ENCODE results near the gene PJA2. TPM values are rescaled to one million over a fixed set of nuclear protein-coding genes. Genes with fewer than 3 reads are reported as not detected.
A peak's percentile ranks its signal among the peaks of the same experiment; 100 is the strongest.
"Not testable (repeated sequence)": the region's sequence is repeated elsewhere in the genome, so short reads cannot be mapped to it uniquely, and the experiment has no call there.

Gene PJA2
- total and polyA plus RNA-seq, 5 experiments from 2014 or later: 46.0 to 91.0 (median 54.4) TPM

DNA sequence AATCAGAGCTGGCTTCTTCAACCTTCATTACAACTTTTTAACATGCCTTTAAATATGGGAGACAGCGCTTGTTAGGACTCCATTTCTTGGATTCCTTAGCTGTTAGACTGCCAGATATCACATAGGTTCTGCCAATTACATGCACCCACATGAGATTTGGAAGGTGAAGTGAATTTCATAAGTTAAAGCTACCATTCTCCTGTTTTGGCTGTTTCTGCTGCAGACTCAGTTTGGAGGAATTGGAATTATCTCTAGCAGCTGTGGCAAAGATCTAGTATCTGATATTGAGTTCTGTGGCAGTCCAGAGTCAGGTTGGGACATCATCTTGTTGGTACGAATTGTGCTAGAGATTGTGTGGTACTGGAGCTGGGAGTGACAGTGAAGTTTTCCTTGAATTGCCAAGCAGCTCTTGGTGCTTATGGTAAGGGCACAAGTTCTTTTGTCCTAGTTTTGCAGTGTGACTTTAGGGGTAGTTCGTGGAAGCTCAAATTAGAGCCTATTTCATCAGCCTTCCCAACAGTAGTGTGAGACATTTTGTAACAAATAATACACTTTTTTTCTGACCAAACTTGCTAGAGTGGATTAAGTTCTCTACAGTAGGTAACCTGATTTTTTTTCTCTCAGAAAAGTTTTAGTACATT, 9.1 kb upstream of the PJA2 start:
- Mint-ChIP-seq H3K4me1 (no peaks in the 10 kb centered on the region), H3K4me3 (no peak overlapping the region), H3K27me3 (peaks cover 0 to 5% (median 0%) of the 10 kb centered on the region in 5 donors), H3K9me3 (peaks cover 6 to 17% (median 10%) of the 10 kb centered on the region in 9 donors), H3K36me3 (peaks cover 0 to 16% (median 7%) of the 10 kb centered on the region in 3 donors), H3K27ac (no peak overlapping the region)
- no peak for ATAC-seq
- POLR2A ChIA-PET: no interaction called here
- no peak for DNase-seq

GRCh38 chr5:109416882-109417281, 7.1 kb upstream of the PJA2 start:
- DNase-seq: no peak
- H3K27me3 Mint-ChIP-seq: peaks cover 0 to 5% (median 0%) of the 10 kb centered on the region in 5 donors
- POLR2A ChIA-PET: no interaction called here
- peaks cover 0 to 16% (median 7%) of the 10 kb centered on the region in 3 donors for H3K36me3 Mint-ChIP-seq
- peaks cover 6 to 19% (median 11%) of the 10 kb centered on the region in 9 donors for H3K9me3 Mint-ChIP-seq
- no peak for ATAC-seq
- H3K4me3 Mint-ChIP-seq: no peak overlapping the region
- H3K4me1 Mint-ChIP-seq: peaks cover 0 to under 1% (median 0%) of the 10 kb centered on the region in 4 donors
- H3K27ac Mint-ChIP-seq: no peak overlapping the region

DNA sequence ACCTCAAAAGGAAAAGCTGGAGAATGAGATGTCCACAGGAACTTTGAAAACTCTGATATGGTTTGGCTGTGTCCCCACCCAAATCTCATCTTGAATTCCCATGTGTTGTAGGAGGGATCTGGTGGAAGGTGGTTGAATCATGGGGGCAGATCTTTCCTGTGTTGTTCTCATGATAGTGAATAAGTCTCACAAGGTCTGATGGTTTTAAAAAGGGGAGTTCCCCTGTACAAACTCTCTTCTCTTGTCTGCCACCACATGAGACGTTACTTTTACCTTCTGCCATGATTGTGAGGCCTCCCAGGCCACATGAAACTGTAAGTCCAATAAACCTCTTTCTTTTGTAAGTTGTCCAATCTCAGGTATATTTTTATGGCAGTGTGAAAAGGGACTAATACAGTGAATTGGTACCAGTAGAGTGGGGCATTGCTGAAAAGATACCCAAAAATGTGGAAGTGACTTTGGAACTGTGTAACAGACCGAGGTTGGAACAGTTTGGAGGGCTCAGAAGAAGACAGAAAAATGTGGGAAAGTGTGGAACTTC, 4.2 kb upstream of the PJA2 start:
- H3K27me3 Mint-ChIP-seq, ATAC-seq, POLR2A ChIA-PET, H3K4me3 Mint-ChIP-seq, DNase-seq: not testable (repeated sequence)
- peak overlapping the region in 3 of 10 donors; percentile 12 to 40 (median 39) for H3K27ac Mint-ChIP-seq
- peaks cover 10 to 15% (median 10%) of the 10 kb centered on the region in 4 donors for H3K4me1 Mint-ChIP-seq
- peaks cover 0 to 20% (median 7%) of the 10 kb centered on the region in 3 donors for H3K36me3 Mint-ChIP-seq
- peaks cover 6 to 19% (median 11%) of the 10 kb centered on the region in 9 donors for H3K9me3 Mint-ChIP-seq

GRCh38 chr5:109413458-109413857, 3.7 kb upstream of the PJA2 start:
- POLR2A ChIA-PET: no interaction called here
- DNase-seq: no peak
- H3K9me3 Mint-ChIP-seq: peaks cover 6 to 19% (median 11%) of the 10 kb centered on the region in 9 donors
- peaks cover 0 to 3% (median 0%) of the 10 kb centered on the region in 5 donors for H3K27me3 Mint-ChIP-seq
- peaks cover 0 to 22% (median 7%) of the 10 kb centered on the region in 3 donors for H3K36me3 Mint-ChIP-seq
- no peak overlapping the region for H3K4me3 Mint-ChIP-seq
- peak overlapping the region in 2 of 10 donors; percentile 14 to 38 for H3K27ac Mint-ChIP-seq
- no peak for ATAC-seq
- H3K4me1 Mint-ChIP-seq: peaks cover 10 to 15% (median 10%) of the 10 kb centered on the region in 4 donors

GRCh38 chr5:109412981-109413402, 3.2 kb upstream of the PJA2 start:
- Mint-ChIP-seq H3K4me3 (no peak overlapping the region), H3K36me3 (peaks cover 0 to 22% (median 7%) of the 10 kb centered on the region in 3 donors), H3K27me3 (peaks cover 0 to 3% (median 0%) of the 10 kb centered on the region in 5 donors), H3K9me3 (peaks cover 6 to 19% (median 11%) of the 10 kb centered on the region in 9 donors), H3K4me1 (peaks cover 10 to 15% (median 10%) of the 10 kb centered on the region in 4 donors), H3K27ac (peak overlapping the region in 2 of 10 donors; percentile 38 to 53)
- POLR2A ChIA-PET: no interaction called here
- ATAC-seq (no peak), DNase-seq (no peak)

GRCh38 chr5:109411627-109412026, 1.9 kb upstream of the PJA2 start:
- Mint-ChIP-seq H3K9me3 (peaks cover 6 to 19% (median 11%) of the 10 kb centered on the region in 9 donors), H3K27me3 (peaks cover 0 to 3% (median 0%) of the 10 kb centered on the region in 5 donors), H3K4me3 (peak overlapping the region in 3 of 10 donors; percentile 33 to 52 (median 34)), H3K4me1 (peaks cover 16 to 27% (median 22%) of the 10 kb centered on the region in 4 donors), H3K27ac (peak overlapping the region in 4 of 10 donors; percentile 38 to 100 (median 98)), H3K36me3 (peaks cover 2 to 22% (median 8%) of the 10 kb centered on the region in 3 donors)
- ATAC-seq (no peak), DNase-seq (peak in 1 of 10 donors; percentile 8)
- POLR2A ChIA-PET: interaction anchor here (0.6 to 1.1 kb wide), 2 partner anchors 47 to 278 kb away, joined by 3 to 4 read pairs; partner anchors contain the start of gene MAN2A1

GRCh38 chr5:109411149-109411514, 1.4 kb upstream of the PJA2 start:
- peaks cover 16 to 31% (median 27%) of the 10 kb centered on the region in 4 donors for H3K4me1 Mint-ChIP-seq
- ATAC-seq (no peak), DNase-seq (no peak)
- peak overlapping the region; percentile 97 to 100 (median 100) for H3K27ac Mint-ChIP-seq
- peaks cover 2 to 22% (median 8%) of the 10 kb centered on the region in 3 donors for H3K36me3 Mint-ChIP-seq
- peaks cover 0 to 3% (median 0%) of the 10 kb centered on the region in 5 donors for H3K27me3 Mint-ChIP-seq
- peak overlapping the region; percentile 95 to 100 (median 99) for H3K4me3 Mint-ChIP-seq
- H3K9me3 Mint-ChIP-seq: peaks cover 6 to 19% (median 10%) of the 10 kb centered on the region in 9 donors
- POLR2A ChIA-PET: interaction anchor here (0.8 to 2.6 kb wide), 4 partner anchors 12 to 1029 kb away, joined by 3 to 34 read pairs (median 10); partner anchors contain the start of gene FBXL17

DNA sequence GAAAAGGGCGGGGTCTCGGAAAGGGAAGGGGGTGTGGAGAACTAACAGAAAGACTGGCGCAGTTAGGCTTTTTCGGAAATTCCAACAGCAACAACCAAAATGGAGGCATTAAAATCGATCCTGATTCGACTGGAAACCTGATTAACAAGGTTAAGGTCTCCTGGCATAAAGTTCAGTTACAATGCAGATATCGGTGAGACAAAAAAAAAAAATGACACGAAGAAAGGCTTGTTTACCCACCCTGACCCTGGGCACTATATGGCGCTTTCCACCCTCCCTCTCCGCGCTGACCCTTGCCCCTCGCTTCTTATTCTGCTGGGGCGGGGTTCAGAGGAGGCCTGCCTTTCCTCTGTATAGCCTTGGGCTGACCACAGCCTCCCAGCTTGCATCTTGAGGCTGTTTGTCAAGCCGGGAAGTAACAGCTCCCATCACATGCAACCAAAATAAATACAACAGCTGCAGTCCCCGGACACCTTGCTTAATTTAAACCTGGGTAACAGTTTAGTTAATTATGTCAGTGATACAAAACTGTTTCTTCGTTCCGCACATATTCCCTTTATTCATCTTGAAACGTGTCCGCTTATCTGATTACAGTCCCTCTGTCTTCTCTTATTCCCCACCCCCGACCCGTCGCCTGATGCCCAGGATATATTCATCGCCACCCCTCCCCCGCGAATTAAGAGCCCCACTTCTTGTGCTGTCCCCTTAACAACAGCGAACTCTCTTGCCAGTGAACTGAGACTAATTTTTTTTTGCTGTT, 795 bp upstream of the PJA2 start:
- Mint-ChIP-seq H3K9me3 (peaks cover 5 to 14% (median 9%) of the 10 kb centered on the region in 9 donors), H3K4me1 (peaks cover 17 to 37% (median 32%) of the 10 kb centered on the region in 4 donors), H3K36me3 (peaks cover 3 to 16% (median 9%) of the 10 kb centered on the region in 3 donors), H3K27ac (peak overlapping the region; percentile 97 to 100 (median 100)), H3K4me3 (peak overlapping the region; percentile 95 to 100 (median 99)), H3K27me3 (peaks cover 0 to 3% (median 0%) of the 10 kb centered on the region in 5 donors)
- POLR2A ChIA-PET: interaction anchor here (0.7 to 2.6 kb wide), 24 partner anchors 10 to 1316 kb away, joined by 3 to 34 read pairs (median 4); partner anchors contain the start of genes FBXL17, MAN2A1 and TMEM232
- ATAC-seq: peak in 1 of 2 donors; percentile 1
- peak in 7 of 10 donors; percentile 15 to 71 (median 27) for DNase-seq

DNA sequence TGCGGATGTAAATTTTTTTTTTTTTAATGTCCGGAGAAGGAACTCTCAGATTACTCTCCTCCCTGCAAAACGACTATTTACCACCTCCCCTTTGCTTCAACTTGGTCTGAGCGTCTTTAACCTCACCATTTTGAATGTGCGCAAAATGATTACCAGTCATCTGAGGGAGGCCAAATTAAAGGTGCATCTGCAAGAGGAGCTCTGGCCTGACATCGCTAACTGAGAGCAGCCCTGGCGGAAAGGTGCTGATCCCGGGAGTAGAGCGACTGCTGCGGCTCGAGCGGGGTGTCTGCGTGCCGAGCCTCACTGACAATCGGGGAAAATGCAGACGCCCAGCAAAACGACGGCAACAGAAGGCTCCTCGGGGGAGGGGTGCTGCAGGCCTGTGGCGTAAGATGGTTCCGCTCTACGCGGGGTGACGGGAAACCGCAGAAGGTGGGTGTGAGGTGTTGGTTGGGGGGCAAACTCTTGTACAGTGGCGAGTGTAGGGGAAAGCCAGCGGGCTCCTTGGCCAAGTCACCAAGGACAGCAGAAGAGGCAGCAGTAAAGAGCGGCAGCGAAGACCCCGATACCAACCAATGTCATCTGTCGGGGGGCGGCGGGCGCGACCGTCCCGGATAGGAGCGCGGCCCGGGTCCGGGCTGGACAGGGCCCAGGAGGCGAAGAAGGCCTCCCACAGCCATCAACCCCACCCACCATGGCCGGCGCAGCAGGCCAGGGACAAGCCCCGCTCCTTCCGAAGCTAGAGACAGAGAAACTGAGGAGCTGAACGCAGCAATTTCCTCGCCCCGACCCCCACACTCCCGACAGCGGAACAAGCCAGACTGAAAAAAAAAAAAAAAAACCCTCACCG, 557 bp downstream of the PJA2 start:
- Mint-ChIP-seq H3K36me3 (peaks cover 7 to 13% (median 10%) of the 10 kb centered on the region in 3 donors), H3K27me3 (peaks cover 0 to 3% (median 0%) of the 10 kb centered on the region in 5 donors), H3K27ac (peak overlapping the region; percentile 97 to 100 (median 100)), H3K9me3 (peaks cover 3 to 9% (median 4%) of the 10 kb centered on the region in 9 donors), H3K4me3 (peak overlapping the region; percentile 95 to 100 (median 99)), H3K4me1 (peaks cover 20 to 48% (median 39%) of the 10 kb centered on the region in 4 donors)
- POLR2A ChIA-PET: interaction anchor here (0.6 to 2.6 kb wide), 25 partner anchors 8 to 1523 kb away, joined by 3 to 34 read pairs (median 4); partner anchors contain the start of genes FBXL17, MAN2A1, SLC25A46 and TMEM232
- peak; percentile 65 to 93 (median 84) for DNase-seq
- ATAC-seq: peak; percentile 48 to 49

DNA sequence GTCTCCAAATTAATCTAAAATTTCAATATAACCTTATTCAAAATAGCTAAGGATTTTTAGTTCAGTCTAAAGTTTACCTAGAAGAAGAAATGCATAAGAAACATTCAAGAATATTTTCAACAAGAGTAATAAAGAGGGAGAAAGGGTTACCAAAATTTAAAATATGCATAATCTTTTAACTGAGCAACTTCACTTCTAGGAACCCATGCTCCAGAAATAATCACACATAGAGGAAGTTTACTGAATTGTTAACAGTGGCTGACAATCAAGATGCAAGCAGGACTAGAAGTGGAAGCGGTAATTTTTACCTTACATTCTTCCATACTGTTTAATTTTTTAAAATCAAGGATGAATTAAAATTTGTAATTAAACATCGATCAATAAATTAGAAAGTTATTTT, 1.9 kb downstream of the PJA2 start:
- H3K9me3 Mint-ChIP-seq: peaks cover 0 to 5% (median 0%) of the 10 kb centered on the region in 9 donors
- H3K4me3 Mint-ChIP-seq: peak overlapping the region; percentile 84 to 100 (median 99)
- H3K36me3 Mint-ChIP-seq: peaks cover 6 to 17% (median 15%) of the 10 kb centered on the region in 3 donors
- no peak for DNase-seq
- POLR2A ChIA-PET: no interaction called here
- peaks cover 20 to 58% (median 48%) of the 10 kb centered on the region in 4 donors for H3K4me1 Mint-ChIP-seq
- H3K27ac Mint-ChIP-seq: peak overlapping the region; percentile 68 to 100 (median 98)
- no peak for ATAC-seq
- peaks cover 0 to 3% (median 0%) of the 10 kb centered on the region in 5 donors for H3K27me3 Mint-ChIP-seq

- H3K36me3 Mint-ChIP-seq: peaks cover 6 to 18% (median 17%) of the 10 kb centered on the region in 3 donors
- POLR2A ChIA-PET: no interaction called here
- ATAC-seq (no peak), DNase-seq (no peak)
- H3K4me1 Mint-ChIP-seq: peaks cover 26 to 68% (median 58%) of the 10 kb centered on the region in 4 donors
- H3K27me3 Mint-ChIP-seq: peaks cover 0 to 3% (median 0%) of the 10 kb centered on the region in 5 donors
- H3K27ac Mint-ChIP-seq: peak overlapping the region; percentile 5 to 100 (median 74)
- peak overlapping the region; percentile 15 to 100 (median 82) for H3K4me3 Mint-ChIP-seq
- H3K9me3 Mint-ChIP-seq: peaks cover 0 to 5% (median 0%) of the 10 kb centered on the region in 9 donors
These were observed 3.1 kb downstream of the PJA2 start for GRCh38 chr5:109406719-109407118.

All from naive thymus-derived CD8-positive, alpha-beta T cell (primary cell).